Fibroblast of the aortic adventitia (primary cell): Measurements from ENCODE around the gene GNG2. TPM values are rescaled to one million over a fixed set of nuclear protein-coding genes. Genes with fewer than 3 reads are reported as not detected.

Source experiments
- DNase-seq: peaks from one replicate; pipeline ENCODE4 v3.0.0-alpha.2; 2010; ENCODE audit warnings: low read depth
- H3K4me3 ChIP-seq: 2 replicates; pipeline ENCODE4 v1.5.1; 2011; ENCODE audit warnings: low read depth, mild to moderate bottlenecking, control low read depth, low read length, moderate library complexity
- total RNA-seq: library from RNA; depleted of rRNA; stranded (reverse); fragments of >200 nt; gene quantifications from 2 replicates; pipeline ENCODE4 v1.2.3, GENCODE V29; 2012; ENCODE audit warnings: low replicate concordance
- TF ChIP-seq, protein P1 (sequence below): IDR thresholded peaks from 2 replicates; pipeline ENCODE4 v1.5.1; 2011; ENCODE audit warnings: mild to moderate bottlenecking, low read length, control low read depth, inconsistent platforms; ENCODE audit not compliant: insufficient read depth

GNG2 gene
- total RNA-seq, 1 donor = 15.7 TPM

DNA sequence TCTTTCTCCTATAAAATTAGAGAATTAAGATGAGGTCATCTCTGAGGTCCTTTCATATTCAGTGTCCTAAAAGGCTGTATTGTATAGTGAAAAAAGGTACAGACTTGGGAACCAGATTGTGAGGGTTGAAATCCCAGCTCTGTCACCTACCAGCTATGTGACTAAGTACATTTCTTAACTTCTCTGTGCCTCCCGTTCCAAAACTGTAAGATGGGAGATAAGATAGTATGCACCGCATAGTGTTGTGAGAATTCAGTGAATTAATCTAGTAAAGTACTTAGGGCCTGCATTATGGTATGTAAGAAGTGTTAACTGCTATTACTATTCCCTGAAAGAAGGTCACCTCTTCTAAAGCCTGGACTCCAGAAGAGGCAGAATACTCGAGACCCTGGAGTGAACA is 60.6 kb downstream of the GNG2 start:
- DNase-seq = no peak
- H3K4me3 ChIP-seq = no peak overlapping the region
- TF ChIP-seq, protein P1, sequence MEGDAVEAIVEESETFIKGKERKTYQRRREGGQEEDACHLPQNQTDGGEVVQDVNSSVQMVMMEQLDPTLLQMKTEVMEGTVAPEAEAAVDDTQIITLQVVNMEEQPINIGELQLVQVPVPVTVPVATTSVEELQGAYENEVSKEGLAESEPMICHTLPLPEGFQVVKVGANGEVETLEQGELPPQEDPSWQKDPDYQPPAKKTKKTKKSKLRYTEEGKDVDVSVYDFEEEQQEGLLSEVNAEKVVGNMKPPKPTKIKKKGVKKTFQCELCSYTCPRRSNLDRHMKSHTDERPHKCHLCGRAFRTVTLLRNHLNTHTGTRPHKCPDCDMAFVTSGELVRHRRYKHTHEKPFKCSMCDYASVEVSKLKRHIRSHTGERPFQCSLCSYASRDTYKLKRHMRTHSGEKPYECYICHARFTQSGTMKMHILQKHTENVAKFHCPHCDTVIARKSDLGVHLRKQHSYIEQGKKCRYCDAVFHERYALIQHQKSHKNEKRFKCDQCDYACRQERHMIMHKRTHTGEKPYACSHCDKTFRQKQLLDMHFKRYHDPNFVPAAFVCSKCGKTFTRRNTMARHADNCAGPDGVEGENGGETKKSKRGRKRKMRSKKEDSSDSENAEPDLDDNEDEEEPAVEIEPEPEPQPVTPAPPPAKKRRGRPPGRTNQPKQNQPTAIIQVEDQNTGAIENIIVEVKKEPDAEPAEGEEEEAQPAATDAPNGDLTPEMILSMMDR = no peak

DNA sequence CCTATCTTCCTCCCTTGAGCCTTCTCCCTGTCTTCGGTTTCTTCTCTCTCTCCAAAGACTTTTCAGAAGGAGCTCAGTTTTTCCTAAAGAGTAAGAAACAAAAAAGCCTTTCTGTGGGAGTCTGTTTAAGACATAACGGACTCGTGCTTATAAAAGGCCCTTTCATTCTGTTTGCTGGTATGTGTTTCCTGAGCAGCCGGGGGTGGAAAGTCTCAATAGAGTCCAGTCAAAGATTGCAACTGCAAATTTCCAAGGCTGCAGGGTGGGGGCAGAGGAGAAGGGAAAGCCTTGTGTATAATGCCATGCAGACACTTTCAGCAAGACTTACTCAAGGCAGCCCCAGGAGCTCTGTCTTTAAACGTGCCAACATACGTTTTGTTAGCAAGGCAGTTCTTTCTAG is 62.2 kb downstream of the GNG2 start:
- TF ChIP-seq, protein P1 = no peak
- no peak for DNase-seq
- no peak overlapping the region for H3K4me3 ChIP-seq

DNA sequence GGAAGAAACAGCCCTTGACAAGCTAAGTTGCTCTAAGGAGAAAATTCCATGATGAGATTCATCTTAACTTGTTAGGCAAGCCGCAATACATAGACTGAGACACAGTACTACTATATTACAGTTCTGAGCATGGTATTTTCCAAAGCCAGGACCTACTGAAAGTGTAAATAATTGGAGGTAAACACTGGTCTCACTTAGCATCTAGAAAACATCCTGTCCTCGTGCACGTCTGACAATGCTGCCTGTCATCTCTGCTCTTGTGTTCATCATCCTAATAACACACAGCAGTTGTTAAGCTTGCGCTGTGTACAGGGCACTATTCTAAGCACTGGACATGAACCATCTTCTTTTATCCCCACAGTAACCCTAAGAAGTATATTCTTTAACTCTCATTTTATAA is 64.2 kb downstream of the GNG2 start:
- H3K4me3 ChIP-seq = no peak overlapping the region
- TF ChIP-seq, protein P1 = no peak
- DNase-seq = no peak

DNA sequence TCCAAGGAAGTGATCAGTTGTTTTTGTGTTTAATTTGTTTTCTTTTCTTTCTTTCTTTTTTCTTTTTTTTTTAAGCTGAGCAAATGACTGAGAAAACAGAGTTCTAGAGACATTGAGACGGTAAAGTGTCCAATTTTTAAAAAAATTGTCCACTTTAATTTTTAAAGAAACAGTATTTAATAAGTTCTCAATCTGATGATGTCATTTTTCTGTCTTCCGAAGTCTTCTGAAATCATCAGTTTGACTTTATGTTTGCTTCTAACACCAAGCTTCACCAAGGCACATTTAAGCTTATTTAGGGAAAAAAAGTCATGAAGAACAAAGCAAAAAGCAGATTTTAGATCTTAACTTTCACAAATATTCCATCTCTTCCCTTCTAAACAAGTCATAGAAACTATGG is 65.6 kb downstream of the GNG2 start:
- TF ChIP-seq, protein P1 = no peak
- no peak for DNase-seq
- H3K4me3 ChIP-seq = no peak overlapping the region

DNA sequence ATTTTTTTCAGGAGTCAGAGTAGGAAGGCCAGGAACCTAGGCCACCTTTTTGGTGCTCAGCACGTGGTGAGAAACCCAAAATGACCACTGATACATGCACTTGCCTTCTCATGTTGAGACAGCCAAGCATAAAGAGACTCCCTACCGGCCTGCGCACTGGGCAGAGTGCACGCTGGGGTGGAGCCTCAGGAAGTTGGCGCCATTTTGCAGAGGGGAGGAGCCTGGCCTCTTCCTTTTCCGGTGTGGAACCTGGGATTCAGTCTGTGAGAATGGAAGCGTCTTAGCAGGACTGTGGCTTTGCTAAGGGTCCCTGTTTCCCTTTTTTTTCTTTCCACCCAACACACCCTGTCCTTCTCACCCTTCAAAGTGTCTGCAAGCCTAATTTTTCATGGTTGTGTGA is 66.0 kb downstream of the GNG2 start:
- TF ChIP-seq, protein P1 = no peak
- no peak overlapping the region for H3K4me3 ChIP-seq
- no peak for DNase-seq

DNA sequence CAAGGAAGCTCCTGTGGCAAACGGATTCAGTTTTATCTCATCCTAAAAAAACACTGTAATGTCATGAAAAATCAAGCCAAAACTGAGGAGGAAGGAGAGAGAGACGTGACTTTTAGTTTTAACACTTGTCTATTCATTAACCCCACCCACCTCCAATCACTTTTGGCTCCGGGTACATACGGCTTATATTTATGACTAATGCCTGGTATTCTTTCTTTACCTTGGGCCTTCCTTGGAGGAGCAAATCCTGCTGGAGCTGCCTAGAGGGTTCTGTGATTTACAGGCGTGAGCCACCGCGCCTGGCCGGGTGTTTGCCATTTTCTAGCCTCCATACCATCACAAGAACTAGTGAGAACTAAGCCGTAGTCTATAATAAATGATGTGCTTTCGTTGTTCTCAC is 68.2 kb downstream of the GNG2 start:
- no peak overlapping the region for H3K4me3 ChIP-seq
- no peak for DNase-seq
- TF ChIP-seq, protein P1 = no peak

DNA sequence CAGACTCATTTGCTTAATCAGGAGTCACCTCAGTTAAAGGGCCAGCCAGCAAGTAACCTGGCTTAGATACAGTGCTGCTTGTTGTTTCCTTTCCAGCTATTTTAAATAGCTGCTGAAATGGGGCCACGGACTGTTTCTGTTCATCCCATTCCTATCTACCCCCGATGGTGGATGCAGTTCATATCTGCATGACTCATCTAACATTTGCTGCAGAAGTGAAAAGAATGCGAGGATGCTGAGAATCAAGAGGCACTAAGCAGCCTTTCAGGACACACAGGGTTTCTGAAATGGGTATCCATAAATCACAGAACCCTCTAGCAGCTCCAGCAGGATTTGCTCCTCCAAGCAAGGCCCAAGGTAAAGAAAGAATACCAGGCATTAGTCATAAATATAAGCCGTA is 68.8 kb downstream of the GNG2 start:
- peak; percentile 55 for DNase-seq
- H3K4me3 ChIP-seq = no peak overlapping the region
- TF ChIP-seq, protein P1 = no peak
